Activated CD4-positive, alpha-beta memory T cell treated with anti-CD3 and anti-CD28 coated beads for 36 hours (primary cell): ENCODE measurements around the gene ERAP2. TPM values are rescaled to one million over a fixed set of nuclear protein-coding genes. Genes with fewer than 3 reads are reported as not detected.

ENCODE experiments used
- CTCF ChIA-PET: fragments of 350-600 bp; sonication (Branson Sonifier 250); formaldehyde crosslinking; loops from one replicate; lab custom pipeline; 2021; ENCODE audit warnings: antibody characterized with exemption, inconsistent platforms; lab: Charles Lee
- POLR2A ChIA-PET: fragments of 350-600 bp; sonication (Branson Sonifier 250); formaldehyde crosslinking; loops from one replicate; lab custom pipeline; 2021; ENCODE audit warnings: antibody characterized with exemption; lab: Charles Lee
- DNase-seq: peaks from one replicate; pipeline ENCODE4 v3.0.0-alpha.2; 2020
- H3K27ac Mint-ChIP-seq: one replicate; pipeline ENCODE4 v1.8.0; 2021; ENCODE audit warnings: mixed read lengths
- H3K27me3 Mint-ChIP-seq: one replicate; pipeline ENCODE4 v1.8.0; 2021; ENCODE audit warnings: mixed read lengths
- H3K36me3 Mint-ChIP-seq: one replicate; pipeline ENCODE4 v1.8.0; 2021; ENCODE audit warnings: mixed read lengths
- H3K4me1 Mint-ChIP-seq: one replicate; pipeline ENCODE4 v1.8.0; 2021; ENCODE audit warnings: low read depth, mixed read lengths
- H3K4me3 Mint-ChIP-seq: one replicate; pipeline ENCODE4 v1.8.0; 2021; ENCODE audit warnings: mild to moderate bottlenecking, mixed read lengths
- H3K9me3 Mint-ChIP-seq: one replicate; pipeline ENCODE4 v1.8.0; 2021; ENCODE audit warnings: mixed read lengths
- intact Hi-C: fragments of 100-400 bp; cut with micrococcal nuclease; formaldehyde crosslinking; loops from one replicate; pipeline ENCODE4 v1.15.1; 2023
- total RNA-seq, 2 experiments: library from RNA; stranded (reverse); gene quantifications; one replicate each; pipeline ENCODE4 v1.2.3, GENCODE V29; 2021

The ERAP2 gene
- total RNA-seq, 2 experiments from 2014 or later, result 44.8 to 48.9 TPM

- ChIA-PET CTCF (interaction anchor here (0.7 to 4.1 kb wide), 4 partner anchors 25 to 97 kb away, joined by 3 to 18 read pairs (median 4); partner anchors contain the start of gene ERAP2), POLR2A (no interaction called here)
- Mint-ChIP-seq H3K4me1 (peaks cover 28% of the 10 kb centered on the region), H3K36me3 (peaks cover 58% of the 10 kb centered on the region), H3K27ac (no peak overlapping the region), H3K9me3 (no peaks in the 10 kb centered on the region), H3K4me3 (no peak overlapping the region), H3K27me3 (no peaks in the 10 kb centered on the region)
- no peak for DNase-seq
- intact Hi-C loops, result no loop called here
Measured at GRCh38 chr5:96901384-96901783, 25.1 kb downstream of the ERAP2 start.

DNA sequence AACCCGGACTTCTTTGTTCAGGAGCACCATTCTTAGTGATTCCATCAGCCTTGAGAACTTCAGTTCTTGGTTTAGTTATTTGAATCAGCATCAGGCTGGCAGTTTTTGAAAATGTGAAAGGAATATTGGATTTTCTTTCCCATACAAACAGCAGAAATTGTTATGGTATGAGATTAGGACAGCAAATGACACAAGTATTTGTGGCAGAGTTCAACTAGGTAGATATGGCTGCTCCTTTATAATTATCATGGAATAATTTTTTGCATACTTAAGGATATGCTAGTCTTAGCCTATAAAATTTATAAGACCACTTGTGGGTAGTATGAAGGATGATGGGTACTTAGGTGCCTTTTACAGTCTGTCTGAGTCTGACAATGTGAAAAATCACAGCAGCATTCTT, 25.5 kb downstream of the ERAP2 start:
- ChIA-PET POLR2A (no interaction called here), CTCF (interaction anchor here (0.5 to 4.1 kb wide), 4 partner anchors 26 to 557 kb away, joined by 3 to 18 read pairs (median 4); partner anchors contain the start of gene ERAP2)
- intact Hi-C loops, result no loop called here
- Mint-ChIP-seq H3K36me3 (peaks cover 56% of the 10 kb centered on the region), H3K27me3 (no peaks in the 10 kb centered on the region), H3K4me1 (peaks cover 23% of the 10 kb centered on the region), H3K9me3 (no peaks in the 10 kb centered on the region), H3K4me3 (no peak overlapping the region), H3K27ac (no peak overlapping the region)
- no peak for DNase-seq

DNA sequence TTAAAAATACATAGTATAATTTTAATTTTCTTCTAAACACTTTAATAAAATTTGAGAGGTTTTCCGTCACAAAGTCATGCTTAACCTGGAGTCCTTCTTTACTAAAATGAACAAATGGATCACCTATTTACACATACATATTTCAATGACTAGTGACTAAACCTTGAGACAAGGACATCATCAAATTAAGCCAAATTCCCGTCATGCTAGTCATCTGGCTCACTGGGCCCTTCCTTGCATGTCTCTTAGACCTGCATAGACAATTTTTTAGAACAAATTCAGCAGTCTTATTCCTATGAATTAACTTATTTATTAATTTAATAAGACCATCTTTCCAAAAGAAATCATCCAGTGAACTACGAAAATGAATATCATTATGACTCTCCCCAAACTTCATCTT, 26.6 kb downstream of the ERAP2 start:
- ChIA-PET CTCF (interaction anchor here (4.1 kb wide), 1 partner anchor 33 kb away, joined by 18 read pairs; no protein-coding TSS in a partner anchor), POLR2A (no interaction called here)
- Mint-ChIP-seq H3K27ac (no peak overlapping the region), H3K27me3 (no peaks in the 10 kb centered on the region), H3K36me3 (peaks cover 48% of the 10 kb centered on the region), H3K4me3 (no peak overlapping the region), H3K4me1 (peaks cover 17% of the 10 kb centered on the region), H3K9me3 (no peaks in the 10 kb centered on the region)
- DNase-seq, result no peak
- intact Hi-C loops, result no loop called here

- CTCF ChIA-PET, result interaction anchor here (1.0 to 1.4 kb wide), 2 partner anchors 27 to 258 kb away, joined by 4 read pairs; partner anchors contain the start of gene ERAP2
- Mint-ChIP-seq H3K4me1 (peaks cover 17% of the 10 kb centered on the region), H3K27ac (no peak overlapping the region), H3K36me3 (peaks cover 48% of the 10 kb centered on the region), H3K27me3 (no peaks in the 10 kb centered on the region), H3K9me3 (no peaks in the 10 kb centered on the region), H3K4me3 (no peak overlapping the region)
- POLR2A ChIA-PET, result interaction anchor here (1.4 kb wide), 1 partner anchor 30 kb away, joined by 3 read pairs; no protein-coding TSS in a partner anchor
- intact Hi-C loops, result no loop called here
- no peak for DNase-seq
Measured at GRCh38 chr5:96903300-96903699, 27.0 kb downstream of the ERAP2 start.

DNA sequence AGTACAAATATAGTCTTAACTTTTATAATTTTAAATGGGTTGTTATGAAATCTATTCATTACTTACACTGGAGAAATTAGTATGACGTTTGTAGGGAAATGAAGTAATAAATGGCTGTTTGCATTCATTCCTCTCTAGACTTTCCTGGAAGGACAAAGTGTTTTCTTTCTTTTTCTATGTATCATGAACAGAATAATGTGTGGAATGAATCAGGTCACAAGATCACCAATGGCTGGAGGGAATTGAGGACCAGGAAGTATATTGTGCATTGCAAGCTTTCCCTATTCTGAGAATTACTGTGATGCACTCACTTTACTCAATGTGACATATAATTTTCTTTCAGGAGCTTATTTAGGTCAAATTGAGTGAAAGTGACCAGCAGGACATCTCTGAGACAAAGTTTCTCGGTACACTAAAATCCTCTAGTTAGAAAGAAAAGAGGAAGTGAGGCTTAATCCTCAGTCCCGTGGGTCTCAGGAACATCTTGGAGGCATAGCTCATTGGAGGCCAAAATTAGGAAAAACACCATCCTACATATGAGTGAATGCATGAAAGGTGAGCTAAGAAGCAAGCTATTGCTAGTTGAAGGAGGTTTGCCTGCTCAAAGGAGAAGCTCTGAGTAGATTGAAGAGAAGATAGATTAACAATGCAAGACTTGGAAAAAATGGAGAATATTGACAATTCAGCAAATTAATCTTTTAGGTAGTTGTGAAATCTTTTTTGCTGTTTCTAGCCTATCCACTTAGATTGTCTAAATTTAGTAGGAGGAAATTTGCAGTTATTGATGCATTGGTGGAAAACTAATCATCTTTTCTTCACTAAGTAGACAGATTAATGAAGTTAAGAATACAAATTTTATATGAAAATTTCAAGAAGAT, 28.0 kb downstream of the ERAP2 start:
- H3K27me3 Mint-ChIP-seq, result no peaks in the 10 kb centered on the region
- no peak overlapping the region for H3K4me3 Mint-ChIP-seq
- H3K4me1 Mint-ChIP-seq, result peaks cover 15% of the 10 kb centered on the region
- CTCF ChIA-PET, result interaction anchor here (0.9 to 1.4 kb wide), 5 partner anchors 8 to 257 kb away, joined by 3 to 4 read pairs (median 4); partner anchors contain the start of gene ERAP2
- no peak for DNase-seq
- POLR2A ChIA-PET, result interaction anchor here (1.4 kb wide), 1 partner anchor 29 kb away, joined by 3 read pairs; no protein-coding TSS in a partner anchor
- intact Hi-C loops, result no loop called here
- H3K9me3 Mint-ChIP-seq, result no peaks in the 10 kb centered on the region
- no peak overlapping the region for H3K27ac Mint-ChIP-seq
- peaks cover 47% of the 10 kb centered on the region for H3K36me3 Mint-ChIP-seq

DNA sequence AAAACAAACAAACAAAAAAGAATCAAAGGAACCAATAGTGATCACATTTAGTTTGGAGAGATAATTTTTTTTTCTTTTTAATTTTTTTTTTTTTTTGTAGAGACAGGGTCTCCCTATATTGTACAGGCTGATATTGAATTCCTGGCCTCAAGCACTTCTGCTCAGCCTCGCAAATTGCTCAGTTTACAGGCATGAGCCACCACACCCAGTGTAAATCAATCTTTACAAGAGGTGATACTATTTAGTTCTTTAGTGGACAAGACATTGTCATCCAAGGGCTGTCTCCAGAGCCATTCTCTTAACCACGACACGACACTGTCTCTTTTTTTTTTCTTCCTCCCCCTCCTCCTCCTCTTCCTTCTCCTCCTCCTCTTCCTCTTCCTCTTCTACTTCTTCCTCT, 29.6 kb downstream of the ERAP2 start:
- Mint-ChIP-seq H3K9me3 (no peaks in the 10 kb centered on the region), H3K4me1 (peaks cover 15% of the 10 kb centered on the region), H3K27me3 (no peaks in the 10 kb centered on the region), H3K4me3 (no peak overlapping the region), H3K27ac (no peak overlapping the region), H3K36me3 (peaks cover 42% of the 10 kb centered on the region)
- intact Hi-C loops, result no loop called here
- ChIA-PET POLR2A (no interaction called here), CTCF (interaction anchor here (0.6 to 1.1 kb wide), 2 partner anchors 9 to 154 kb away, joined by 3 to 4 read pairs; no protein-coding TSS in a partner anchor)
- DNase-seq, result no peak

DNA sequence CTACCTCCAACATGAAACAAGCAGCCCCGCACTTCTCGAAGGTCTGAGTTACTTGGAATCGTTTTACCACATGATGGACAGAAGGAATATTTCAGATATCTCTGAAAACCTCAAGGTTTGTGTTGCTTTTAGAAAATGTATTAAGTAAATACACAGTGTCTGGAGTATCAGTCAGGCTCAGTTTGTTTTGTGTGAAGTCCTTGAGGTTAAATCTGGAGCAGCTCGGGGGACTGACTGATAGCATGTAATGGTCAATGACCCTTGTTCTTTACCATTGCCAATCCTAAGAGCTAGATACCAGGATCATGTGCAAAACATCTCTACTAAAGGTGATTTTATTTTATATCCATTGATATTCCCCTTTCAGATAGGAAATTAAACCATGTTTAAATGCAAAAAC, 32.7 kb downstream of the ERAP2 start:
- Mint-ChIP-seq H3K27me3 (no peaks in the 10 kb centered on the region), H3K27ac (no peak overlapping the region), H3K36me3 (peaks cover 30% of the 10 kb centered on the region), H3K4me3 (no peak overlapping the region), H3K4me1 (peaks cover 5% of the 10 kb centered on the region), H3K9me3 (no peaks in the 10 kb centered on the region)
- intact Hi-C loops, result no loop called here
- ChIA-PET CTCF (interaction anchor here (0.6 to 1.4 kb wide), 2 partner anchors 18 to 40 kb away, joined by 3 to 6 read pairs; no protein-coding TSS in a partner anchor), POLR2A (no interaction called here)
- no peak for DNase-seq

DNA sequence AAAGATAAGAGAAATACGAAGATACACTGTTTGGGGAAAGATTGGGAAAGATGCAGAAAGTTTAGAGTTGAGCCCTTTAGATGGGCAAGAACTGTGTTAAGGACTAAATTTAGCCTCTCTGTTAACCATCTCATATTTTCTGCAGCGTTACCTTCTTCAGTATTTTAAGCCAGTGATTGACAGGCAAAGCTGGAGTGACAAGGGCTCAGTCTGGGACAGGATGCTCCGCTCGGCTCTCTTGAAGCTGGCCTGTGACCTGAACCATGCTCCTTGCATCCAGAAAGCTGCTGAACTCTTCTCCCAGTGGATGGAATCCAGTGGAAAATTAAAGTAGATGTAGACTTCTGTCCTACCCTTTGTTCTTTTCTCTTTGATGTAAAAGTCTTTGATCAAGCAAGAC, 33.1 kb downstream of the ERAP2 start:
- no peak for DNase-seq
- no peaks in the 10 kb centered on the region for H3K27me3 Mint-ChIP-seq
- ChIA-PET POLR2A (no interaction called here), CTCF (interaction anchor here (1.4 kb wide), 1 partner anchor 40 kb away, joined by 6 read pairs; no protein-coding TSS in a partner anchor)
- H3K4me3 Mint-ChIP-seq, result no peak overlapping the region
- peaks cover under 1% of the 10 kb centered on the region for H3K4me1 Mint-ChIP-seq
- H3K9me3 Mint-ChIP-seq, result no peaks in the 10 kb centered on the region
- H3K27ac Mint-ChIP-seq, result no peak overlapping the region
- intact Hi-C loops, result no loop called here
- H3K36me3 Mint-ChIP-seq, result peaks cover 29% of the 10 kb centered on the region

DNA sequence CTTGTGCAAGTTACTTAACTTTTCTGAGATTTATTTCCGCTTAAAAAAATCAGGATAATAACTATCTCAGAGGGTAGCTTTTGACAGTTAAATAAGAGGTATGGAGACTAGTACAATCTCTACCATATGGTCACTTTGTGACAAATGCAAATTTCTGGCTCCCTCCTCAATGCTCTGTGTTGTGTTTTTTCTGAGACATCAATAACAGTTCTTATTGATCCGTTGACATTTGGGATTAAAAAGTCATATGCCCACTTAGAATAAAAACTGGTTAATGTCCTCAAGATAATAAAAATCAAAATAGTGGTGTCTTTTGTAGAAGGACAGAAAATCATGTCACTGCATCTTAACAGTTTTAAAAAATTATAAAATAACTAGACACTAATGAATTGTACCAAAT, 34.8 kb downstream of the ERAP2 start:
- ChIA-PET POLR2A (no interaction called here), CTCF (no interaction called here)
- Mint-ChIP-seq H3K4me1 (no peaks in the 10 kb centered on the region), H3K36me3 (peaks cover 27% of the 10 kb centered on the region), H3K27me3 (no peaks in the 10 kb centered on the region), H3K27ac (no peak overlapping the region), H3K9me3 (no peaks in the 10 kb centered on the region), H3K4me3 (no peak overlapping the region)
- DNase-seq, result no peak
- intact Hi-C loops, result no loop called here

DNA sequence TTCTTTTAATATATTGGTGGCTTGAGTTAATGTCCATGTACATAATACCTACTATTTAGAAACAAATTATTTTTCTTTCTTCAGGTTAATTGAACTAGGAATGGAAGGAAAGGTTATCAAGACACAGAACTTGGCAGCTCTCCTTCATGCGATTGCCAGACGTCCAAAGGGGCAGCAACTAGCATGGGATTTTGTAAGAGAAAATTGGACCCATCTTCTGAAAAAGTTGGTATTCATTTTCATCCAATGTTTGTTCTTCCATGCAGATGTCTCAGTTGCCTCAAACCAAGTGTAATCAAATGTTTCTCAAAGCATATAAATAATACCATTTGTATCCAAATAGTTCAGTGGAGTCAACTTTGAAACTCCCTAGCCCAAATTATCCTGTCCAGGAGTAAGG, 36.9 kb downstream of the ERAP2 start:
- ChIA-PET POLR2A (no interaction called here), CTCF (interaction anchor here (0.6 to 0.8 kb wide), 2 partner anchors 84 to 651 kb away, joined by 3 read pairs; no protein-coding TSS in a partner anchor)
- H3K4me3 Mint-ChIP-seq, result no peak overlapping the region
- H3K9me3 Mint-ChIP-seq, result no peaks in the 10 kb centered on the region
- no peaks in the 10 kb centered on the region for H3K27me3 Mint-ChIP-seq
- H3K27ac Mint-ChIP-seq, result no peak overlapping the region
- no peaks in the 10 kb centered on the region for H3K4me1 Mint-ChIP-seq
- peaks cover 42% of the 10 kb centered on the region for H3K36me3 Mint-ChIP-seq
- no peak for DNase-seq
- intact Hi-C loops, result no loop called here

DNA sequence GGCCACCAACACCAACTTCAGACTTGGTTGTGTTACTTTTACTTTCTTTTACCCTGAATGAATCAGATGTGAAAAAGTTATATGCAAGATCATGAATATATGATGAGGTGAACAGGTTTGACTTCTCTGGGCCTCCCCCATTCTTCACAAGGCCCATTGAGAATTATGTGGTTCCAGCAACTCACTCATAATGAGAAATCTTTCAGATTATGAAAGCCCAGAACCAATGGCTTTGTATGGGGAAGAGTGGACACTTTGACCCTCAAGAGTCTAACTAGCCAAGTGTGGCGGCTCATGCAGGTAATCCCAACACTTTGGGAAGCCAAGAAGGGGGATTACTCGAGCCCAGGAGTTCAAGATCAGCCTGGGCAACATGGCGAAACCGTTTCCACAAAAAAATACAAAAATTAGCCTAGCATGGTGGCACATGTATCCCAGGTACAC, 43.5 kb downstream of the ERAP2 start:
- H3K36me3 Mint-ChIP-seq, result peaks cover 32% of the 10 kb centered on the region
- H3K9me3 Mint-ChIP-seq, result no peaks in the 10 kb centered on the region
- peaks cover 36% of the 10 kb centered on the region for H3K4me1 Mint-ChIP-seq
- no peaks in the 10 kb centered on the region for H3K27me3 Mint-ChIP-seq
- no peak overlapping the region for H3K4me3 Mint-ChIP-seq
- peak; percentile 33 for DNase-seq
- ChIA-PET CTCF (no interaction called here), POLR2A (no interaction called here)
- intact Hi-C loops, result loop anchor here (1.0 to 2.0 kb wide), 3 partner anchors 16 to 43 kb away; partner anchors contain the start of gene ERAP2
- H3K27ac Mint-ChIP-seq, result no peak overlapping the region

DNA sequence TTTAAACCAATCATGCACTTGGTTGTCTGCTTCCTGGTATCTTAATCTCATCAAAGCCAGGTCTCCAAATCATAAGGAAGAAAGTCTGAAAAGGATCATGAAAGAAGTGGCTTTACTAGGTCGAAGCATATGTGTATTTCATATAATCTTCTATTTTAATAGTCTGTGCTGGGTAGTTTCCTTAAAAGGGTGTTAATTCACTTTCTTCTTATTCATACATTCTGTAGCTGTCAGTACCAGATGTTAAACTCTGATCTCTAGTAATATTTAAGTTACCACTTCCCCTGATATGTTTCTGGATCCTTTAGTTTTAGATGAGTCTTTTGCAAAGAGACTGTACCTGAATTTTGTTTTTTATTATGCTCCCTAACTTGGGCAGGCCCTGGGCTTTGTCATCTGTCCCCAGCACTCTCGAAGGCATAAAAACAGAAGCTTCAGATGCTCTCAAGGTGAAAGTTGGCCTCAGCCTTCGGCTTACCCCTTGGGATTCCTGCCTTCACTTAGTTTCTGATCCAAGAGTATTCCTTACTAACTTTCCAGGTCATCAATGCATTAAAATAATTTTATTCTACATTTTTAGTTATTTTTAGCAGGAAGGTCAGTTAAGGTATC, 44.5 kb downstream of the ERAP2 start:
- Mint-ChIP-seq H3K27ac (no peak overlapping the region), H3K9me3 (no peaks in the 10 kb centered on the region), H3K4me3 (no peak overlapping the region), H3K4me1 (peaks cover 36% of the 10 kb centered on the region), H3K36me3 (peaks cover 28% of the 10 kb centered on the region), H3K27me3 (no peaks in the 10 kb centered on the region)
- POLR2A ChIA-PET, result no interaction called here
- DNase-seq, result no peak
- intact Hi-C loops, result no loop called here
- CTCF ChIA-PET, result interaction anchor here (1.4 kb wide), 1 partner anchor 51 kb away, joined by 4 read pairs; no protein-coding TSS in a partner anchor
